ENCODE results near the gene MYO3B.

The MYO3B gene

DNA sequence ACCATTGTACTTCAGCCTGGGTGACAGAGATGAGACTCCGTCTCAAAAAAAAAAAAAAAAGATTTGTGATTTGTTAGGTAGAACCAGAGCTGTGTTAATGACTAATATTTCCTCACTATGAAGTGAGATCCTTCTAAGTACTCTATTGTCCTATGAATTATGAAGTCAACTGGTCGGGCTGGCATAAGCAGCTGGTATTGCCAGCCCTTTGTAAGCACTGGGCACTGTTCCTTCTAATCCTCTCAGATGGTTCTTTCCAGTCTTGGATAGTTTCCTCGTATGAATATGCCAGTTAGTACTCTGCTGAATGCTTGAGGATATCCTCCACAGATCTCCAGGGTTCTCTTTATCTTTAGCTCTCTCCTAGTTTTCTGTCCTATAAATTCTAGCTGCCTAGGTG, 314.1 kb downstream of the MYO3B start:
- Histone ChIP-seq H3K9me3 (ENCODE audit: insufficient read depth, low read length) (no peaks in the 10 kb centered on the region), H3K4me2 (ENCODE audit: low read depth, low read length, poor library complexity, severe bottlenecking) (no peak overlapping the region), H3K27ac (ENCODE audit: low read depth, low read length) (no peak overlapping the region), H4K20me1 (ENCODE audit: low read depth, low read length) (no peaks in the 10 kb centered on the region), H3K79me2 (ENCODE audit: insufficient read depth, low read length) (no peaks in the 10 kb centered on the region), H3K36me3 (ENCODE audit: low read length) (no peaks in the 10 kb centered on the region), H3K9me2 (replicated peaks; ENCODE audit: insufficient read depth, low read length) (no peaks in the 10 kb centered on the region), H3K4me3 (ENCODE audit: insufficient read depth, low read length, poor library complexity, severe bottlenecking) (no peak overlapping the region), H3F3A (ENCODE audit: insufficient read depth) (no peaks in the 10 kb centered on the region), H3K27me3 (ENCODE audit: low read length) (no peaks in the 10 kb centered on the region), H2AFZ (ENCODE audit: low read depth, low read length, severe bottlenecking) (no peak overlapping the region), H3K9ac (ENCODE audit: low read length) (no peak overlapping the region)
- no peak for TF ChIP-seq EZH2phosphoT487 (conservative IDR thresholded peaks at IDR 0.05; ENCODE audit: low read length)
- TF ChIP-seq, protein P1, sequence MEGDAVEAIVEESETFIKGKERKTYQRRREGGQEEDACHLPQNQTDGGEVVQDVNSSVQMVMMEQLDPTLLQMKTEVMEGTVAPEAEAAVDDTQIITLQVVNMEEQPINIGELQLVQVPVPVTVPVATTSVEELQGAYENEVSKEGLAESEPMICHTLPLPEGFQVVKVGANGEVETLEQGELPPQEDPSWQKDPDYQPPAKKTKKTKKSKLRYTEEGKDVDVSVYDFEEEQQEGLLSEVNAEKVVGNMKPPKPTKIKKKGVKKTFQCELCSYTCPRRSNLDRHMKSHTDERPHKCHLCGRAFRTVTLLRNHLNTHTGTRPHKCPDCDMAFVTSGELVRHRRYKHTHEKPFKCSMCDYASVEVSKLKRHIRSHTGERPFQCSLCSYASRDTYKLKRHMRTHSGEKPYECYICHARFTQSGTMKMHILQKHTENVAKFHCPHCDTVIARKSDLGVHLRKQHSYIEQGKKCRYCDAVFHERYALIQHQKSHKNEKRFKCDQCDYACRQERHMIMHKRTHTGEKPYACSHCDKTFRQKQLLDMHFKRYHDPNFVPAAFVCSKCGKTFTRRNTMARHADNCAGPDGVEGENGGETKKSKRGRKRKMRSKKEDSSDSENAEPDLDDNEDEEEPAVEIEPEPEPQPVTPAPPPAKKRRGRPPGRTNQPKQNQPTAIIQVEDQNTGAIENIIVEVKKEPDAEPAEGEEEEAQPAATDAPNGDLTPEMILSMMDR (IDR thresholded peaks at IDR 0.05; ENCODE audit: insufficient read depth, low read length, poor library complexity, severe bottlenecking), result no peak

DNA sequence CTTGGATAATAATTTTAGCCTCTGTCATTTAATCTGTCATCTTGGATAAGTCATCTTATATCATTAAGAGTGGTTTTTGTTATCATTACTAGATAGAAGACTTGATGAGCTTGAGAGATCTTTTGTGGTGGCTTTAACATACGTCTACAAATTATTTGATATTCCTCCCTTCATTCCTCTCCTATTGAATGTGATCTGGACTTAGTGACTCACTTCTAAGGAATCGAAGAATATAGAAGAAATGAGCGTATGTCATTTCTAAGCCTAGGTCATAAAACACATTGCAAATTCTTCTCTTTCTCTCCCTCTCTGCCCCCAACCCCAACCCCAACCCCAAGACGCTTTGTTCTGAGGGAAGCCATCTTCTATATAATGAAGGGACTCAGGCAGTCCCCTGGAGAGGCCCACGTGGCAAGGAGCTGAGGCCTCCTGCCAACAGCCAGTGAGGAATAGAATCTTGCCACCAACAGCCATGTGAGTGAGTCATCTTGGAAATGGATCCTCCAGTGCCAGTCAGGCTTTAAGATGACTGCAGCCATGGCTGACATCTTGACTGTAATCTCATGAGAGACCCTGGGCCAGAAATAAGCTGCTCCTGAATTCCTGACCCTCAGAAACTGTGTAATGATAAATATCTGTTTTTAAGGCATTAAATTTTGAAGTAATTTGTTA, 315.6 kb downstream of the MYO3B start:
- H3K79me2 ChIP-seq (ENCODE audit: insufficient read depth, low read length), result no peaks in the 10 kb centered on the region
- H3K9me3 ChIP-seq (ENCODE audit: insufficient read depth, low read length), result no peaks in the 10 kb centered on the region
- H3F3A ChIP-seq (ENCODE audit: insufficient read depth), result no peaks in the 10 kb centered on the region
- no peaks in the 10 kb centered on the region for H3K36me3 ChIP-seq (ENCODE audit: low read length)
- H2AFZ ChIP-seq (ENCODE audit: low read depth, low read length, severe bottlenecking), result no peak overlapping the region
- no peaks in the 10 kb centered on the region for H4K20me1 ChIP-seq (ENCODE audit: low read depth, low read length)
- no peak overlapping the region for H3K9ac ChIP-seq (ENCODE audit: low read length)
- H3K4me2 ChIP-seq (ENCODE audit: low read depth, low read length, poor library complexity, severe bottlenecking), result no peak overlapping the region
- no peaks in the 10 kb centered on the region for H3K27me3 ChIP-seq (ENCODE audit: low read length)
- no peak overlapping the region for H3K4me3 ChIP-seq (ENCODE audit: insufficient read depth, low read length, poor library complexity, severe bottlenecking)
- H3K9me2 ChIP-seq (replicated peaks; ENCODE audit: insufficient read depth, low read length), result no peaks in the 10 kb centered on the region
- TF ChIP-seq EZH2phosphoT487 (conservative IDR thresholded peaks at IDR 0.05; ENCODE audit: low read length), result no peak
- TF ChIP-seq, protein P1 (IDR thresholded peaks at IDR 0.05; ENCODE audit: insufficient read depth, low read length, poor library complexity, severe bottlenecking), result no peak
- no peak overlapping the region for H3K27ac ChIP-seq (ENCODE audit: low read depth, low read length)

DNA sequence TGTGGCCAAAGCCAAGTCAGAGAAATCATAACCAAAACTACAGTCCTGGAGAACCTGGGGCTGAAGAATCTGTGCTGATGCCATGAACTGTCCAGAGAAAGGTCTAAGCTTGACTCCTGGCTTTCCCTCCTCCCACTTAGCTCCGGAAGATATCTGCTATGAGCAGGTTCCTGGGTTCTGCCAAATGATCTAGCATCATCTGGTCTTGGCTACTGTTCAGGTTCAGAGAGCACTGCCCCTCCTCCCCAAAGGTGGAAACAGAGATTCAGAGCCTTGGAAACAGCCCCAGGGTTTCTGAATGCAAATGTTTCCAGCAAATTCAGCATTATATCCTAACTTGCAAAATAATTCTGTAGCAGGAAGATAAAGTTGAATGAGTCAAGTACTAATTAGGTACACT, 317.9 kb downstream of the MYO3B start:
- Histone ChIP-seq H3F3A (ENCODE audit: insufficient read depth) (no peaks in the 10 kb centered on the region), H3K79me2 (ENCODE audit: insufficient read depth, low read length) (no peaks in the 10 kb centered on the region), H3K27me3 (ENCODE audit: low read length) (no peaks in the 10 kb centered on the region), H3K9ac (ENCODE audit: low read length) (no peak overlapping the region), H3K9me3 (ENCODE audit: insufficient read depth, low read length) (no peaks in the 10 kb centered on the region), H3K4me2 (ENCODE audit: low read depth, low read length, poor library complexity, severe bottlenecking) (no peak overlapping the region), H3K27ac (ENCODE audit: low read depth, low read length) (no peak overlapping the region), H3K9me2 (replicated peaks; ENCODE audit: insufficient read depth, low read length) (no peaks in the 10 kb centered on the region), H4K20me1 (ENCODE audit: low read depth, low read length) (no peaks in the 10 kb centered on the region), H3K36me3 (ENCODE audit: low read length) (no peaks in the 10 kb centered on the region), H2AFZ (ENCODE audit: low read depth, low read length, severe bottlenecking) (no peak overlapping the region), H3K4me3 (ENCODE audit: insufficient read depth, low read length, poor library complexity, severe bottlenecking) (no peak overlapping the region)
- no peak for TF ChIP-seq EZH2phosphoT487 (conservative IDR thresholded peaks at IDR 0.05; ENCODE audit: low read length)
- TF ChIP-seq, protein P1 (IDR thresholded peaks at IDR 0.05; ENCODE audit: insufficient read depth, low read length, poor library complexity, severe bottlenecking), result no peak

Data from SU-DHL-6 (cell line).